ENCODE results near the gene NFKBIB. TPM values are rescaled to one million over a fixed set of nuclear protein-coding genes. Genes with fewer than 3 reads are reported as not detected.

NFKBIB gene
- total RNA-seq, 2 experiments from 2014 or later: 47.2 to 52.7 TPM

GRCh38 chr19:38911388-38912001 is 11.7 kb downstream of the NFKBIB start:
- CTCF ChIA-PET: no interaction called here
- no peak overlapping the region for H3K27ac Mint-ChIP-seq

GRCh38 chr19:38912600-38913514 is 13.1 kb downstream of the NFKBIB start:
- CTCF ChIA-PET: no interaction called here
- intact Hi-C loops (cut with micrococcal nuclease): no loop called here
- Mint-ChIP-seq H3K36me3 (ENCODE audit: low read depth) (peaks cover 14% of the 10 kb centered on the region), H3K4me1 (ENCODE audit: low read depth) (peaks cover 8% of the 10 kb centered on the region), H3K27me3 (ENCODE audit: low read depth) (no peaks in the 10 kb centered on the region), H3K27ac (no peak overlapping the region), H3K4me3 (no peak overlapping the region), H3K9me3 (no peaks in the 10 kb centered on the region)
- DNase-seq: no peak

More at GRCh38 chr19:38911388-38912001, 11.7 kb downstream of the NFKBIB start:
- H3K9me3 Mint-ChIP-seq: no peaks in the 10 kb centered on the region
- peaks cover 20% of the 10 kb centered on the region for H3K36me3 Mint-ChIP-seq (ENCODE audit: low read depth)
- no peaks in the 10 kb centered on the region for H3K27me3 Mint-ChIP-seq (ENCODE audit: low read depth)
- no peak for DNase-seq
- H3K4me1 Mint-ChIP-seq (ENCODE audit: low read depth): peaks cover 13% of the 10 kb centered on the region
- no peak overlapping the region for H3K4me3 Mint-ChIP-seq
- intact Hi-C loops (cut with micrococcal nuclease): no loop called here

- no peak for DNase-seq
- no peaks in the 10 kb centered on the region for H3K9me3 Mint-ChIP-seq
- H3K27ac Mint-ChIP-seq: peak overlapping the region; percentile 13
- H3K4me3 Mint-ChIP-seq: no peak overlapping the region
- H3K4me1 Mint-ChIP-seq (ENCODE audit: low read depth): peaks cover 5% of the 10 kb centered on the region
- CTCF ChIA-PET: interaction anchor here (2.4 kb wide), 1 partner anchor 17 kb away, joined by 9 read pairs; the partner anchor contains the start of genes MRPS12 and SARS2
- intact Hi-C loops (cut with micrococcal nuclease): no loop called here
- no peaks in the 10 kb centered on the region for H3K27me3 Mint-ChIP-seq (ENCODE audit: low read depth)
- H3K36me3 Mint-ChIP-seq (ENCODE audit: low read depth): peaks cover 9% of the 10 kb centered on the region
Measured at GRCh38 chr19:38913958-38914357, 14.2 kb downstream of the NFKBIB start.

- intact Hi-C loops (cut with micrococcal nuclease): no loop called here
- peaks cover 5% of the 10 kb centered on the region for H3K4me1 Mint-ChIP-seq (ENCODE audit: low read depth)
- no peak for DNase-seq
- CTCF ChIA-PET: interaction anchor here (0.8 to 2.4 kb wide), 2 partner anchors 15 to 220 kb away, joined by 3 to 9 read pairs; partner anchors contain the start of genes MRPS12 and SARS2
- H3K27ac Mint-ChIP-seq: no peak overlapping the region
- no peak overlapping the region for H3K4me3 Mint-ChIP-seq
- peaks cover 9% of the 10 kb centered on the region for H3K36me3 Mint-ChIP-seq (ENCODE audit: low read depth)
- H3K9me3 Mint-ChIP-seq: no peaks in the 10 kb centered on the region
- no peaks in the 10 kb centered on the region for H3K27me3 Mint-ChIP-seq (ENCODE audit: low read depth)
Measured at GRCh38 chr19:38915329-38916321, 15.9 kb downstream of the NFKBIB start.

- CTCF ChIA-PET: no interaction called here
- DNase-seq: no peak
- H3K36me3 Mint-ChIP-seq (ENCODE audit: low read depth): peaks cover 19% of the 10 kb centered on the region
- intact Hi-C loops (cut with micrococcal nuclease): no loop called here
- no peak overlapping the region for H3K4me3 Mint-ChIP-seq
- H3K27me3 Mint-ChIP-seq (ENCODE audit: low read depth): no peaks in the 10 kb centered on the region
- no peaks in the 10 kb centered on the region for H3K9me3 Mint-ChIP-seq
- H3K4me1 Mint-ChIP-seq (ENCODE audit: low read depth): peaks cover 4% of the 10 kb centered on the region
- H3K27ac Mint-ChIP-seq: no peak overlapping the region
Measured at GRCh38 chr19:38917516-38917915, 17.7 kb downstream of the NFKBIB start.

GRCh38 chr19:38917921-38918491 is 18.2 kb downstream of the NFKBIB start:
- DNase-seq: no peak
- Mint-ChIP-seq H3K4me1 (ENCODE audit: low read depth) (no peaks in the 10 kb centered on the region), H3K9me3 (no peaks in the 10 kb centered on the region), H3K27me3 (ENCODE audit: low read depth) (no peaks in the 10 kb centered on the region), H3K36me3 (ENCODE audit: low read depth) (peaks cover 20% of the 10 kb centered on the region), H3K4me3 (no peak overlapping the region), H3K27ac (no peak overlapping the region)
- CTCF ChIA-PET: no interaction called here
- intact Hi-C loops (cut with micrococcal nuclease): no loop called here

GRCh38 chr19:38918526-38918925 is 18.8 kb downstream of the NFKBIB start:
- H3K9me3 Mint-ChIP-seq: no peaks in the 10 kb centered on the region

GRCh38 chr19:38919837-38920601 is 20.2 kb downstream of the NFKBIB start:
- no peak for DNase-seq
- intact Hi-C loops (cut with micrococcal nuclease): no loop called here
- Mint-ChIP-seq H3K4me3 (no peak overlapping the region), H3K4me1 (ENCODE audit: low read depth) (no peaks in the 10 kb centered on the region), H3K9me3 (no peaks in the 10 kb centered on the region), H3K36me3 (ENCODE audit: low read depth) (peaks cover 21% of the 10 kb centered on the region), H3K27ac (no peak overlapping the region), H3K27me3 (ENCODE audit: low read depth) (no peaks in the 10 kb centered on the region)
- CTCF ChIA-PET: interaction anchor here (0.6 to 1.7 kb wide), 2 partner anchors 10 to 51 kb away, joined by 3 to 6 read pairs; partner anchors contain the start of genes MRPS12 and SARS2

More at GRCh38 chr19:38918526-38918925, 18.8 kb downstream of the NFKBIB start:
- intact Hi-C loops (cut with micrococcal nuclease): no loop called here
- Mint-ChIP-seq H3K27ac (no peak overlapping the region), H3K4me3 (no peak overlapping the region), H3K27me3 (ENCODE audit: low read depth) (no peaks in the 10 kb centered on the region), H3K36me3 (ENCODE audit: low read depth) (peaks cover 20% of the 10 kb centered on the region), H3K4me1 (ENCODE audit: low read depth) (no peaks in the 10 kb centered on the region)
- no peak for DNase-seq
- CTCF ChIA-PET: no interaction called here

GRCh38 chr19:38920602-38921419 is 21.0 kb downstream of the NFKBIB start:
- Mint-ChIP-seq H3K27me3 (ENCODE audit: low read depth) (no peaks in the 10 kb centered on the region), H3K9me3 (no peaks in the 10 kb centered on the region), H3K36me3 (ENCODE audit: low read depth) (peaks cover 23% of the 10 kb centered on the region), H3K4me3 (no peak overlapping the region), H3K4me1 (ENCODE audit: low read depth) (no peaks in the 10 kb centered on the region), H3K27ac (no peak overlapping the region)
- no peak for DNase-seq
- intact Hi-C loops (cut with micrococcal nuclease): no loop called here
- CTCF ChIA-PET: interaction anchor here (1.0 to 1.7 kb wide), 2 partner anchors 10 kb away, joined by 4 to 6 read pairs; partner anchors contain the start of genes MRPS12 and SARS2

GRCh38 chr19:38921420-38922274 is 21.9 kb downstream of the NFKBIB start:
- no peaks in the 10 kb centered on the region for H3K9me3 Mint-ChIP-seq
- H3K36me3 Mint-ChIP-seq (ENCODE audit: low read depth): peaks cover 23% of the 10 kb centered on the region
- no peaks in the 10 kb centered on the region for H3K27me3 Mint-ChIP-seq (ENCODE audit: low read depth)
- H3K4me1 Mint-ChIP-seq (ENCODE audit: low read depth): no peaks in the 10 kb centered on the region
- DNase-seq: no peak
- H3K27ac Mint-ChIP-seq: no peak overlapping the region
- no peak overlapping the region for H3K4me3 Mint-ChIP-seq
- CTCF ChIA-PET: interaction anchor here (1.0 kb wide), 1 partner anchor 9 kb away, joined by 4 read pairs; the partner anchor contains the start of genes MRPS12 and SARS2
- intact Hi-C loops (cut with micrococcal nuclease): no loop called here

Data from activated naive CD4-positive, alpha-beta T cell treated with anti-CD3 and anti-CD28 coated beads for 36 hours (primary cell).